Stimulated activated CD8-positive, alpha-beta memory T cell treated with anti-CD3 and anti-CD28 coated beads, Interleukin-7, amount 100 ng/mL, for 24 hours (primary cell): Measurements from ENCODE around the gene MAPK14.

Experiments
- DNase-seq: peaks from one replicate; pipeline ENCODE4 v3.0.0-alpha.2; 2020; ENCODE audit warnings: low read depth

MAPK14 gene

GRCh38 chr6:36038120-36038876 is 10.7 kb downstream of the MAPK14 start:
- DNase-seq, result no peak

DNA sequence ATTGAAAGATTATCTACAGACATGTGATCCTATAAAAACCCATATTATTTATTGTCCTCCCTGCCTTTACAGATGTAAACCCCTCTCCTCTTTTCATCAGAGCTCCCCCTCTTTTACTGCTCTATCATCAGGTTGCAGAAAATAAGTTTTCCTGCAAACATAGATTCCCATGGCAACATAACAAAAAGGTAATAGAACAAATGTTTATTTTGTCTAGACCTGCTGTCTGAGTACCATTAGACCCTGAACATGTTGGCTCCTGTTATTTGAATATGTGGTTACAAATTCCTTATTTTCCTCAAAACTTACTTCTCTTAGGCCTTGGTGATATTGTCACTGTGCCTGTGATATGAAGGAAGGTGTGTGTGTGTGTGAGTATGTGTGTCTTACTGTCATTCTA is 11.5 kb downstream of the MAPK14 start:
- DNase-seq, result no peak

GRCh38 chr6:36040958-36041357 is 13.3 kb downstream of the MAPK14 start:
- DNase-seq, result no peak

GRCh38 chr6:36042618-36043260 is 15.1 kb downstream of the MAPK14 start:
- no peak for DNase-seq

DNA sequence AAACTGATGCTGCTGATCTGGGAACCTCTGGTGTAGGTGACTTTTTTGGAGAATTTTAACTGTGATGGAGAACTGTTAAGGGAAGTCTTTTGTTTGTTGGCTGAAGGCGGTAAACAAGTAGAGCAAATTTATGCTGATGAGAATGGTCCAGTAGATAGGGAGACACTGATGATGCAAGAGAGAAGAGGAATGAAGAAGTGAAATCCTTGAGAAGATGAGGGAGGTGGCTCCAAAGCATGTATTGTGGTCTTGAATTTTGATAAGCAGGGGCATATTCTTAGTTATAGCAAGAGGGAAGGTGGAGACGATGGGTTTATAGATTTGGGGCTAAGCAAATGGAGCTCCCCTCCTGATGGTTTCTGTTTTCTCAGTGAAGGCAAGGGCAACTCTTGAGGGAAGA is 22.0 kb downstream of the MAPK14 start:
- DNase-seq, result no peak

DNA sequence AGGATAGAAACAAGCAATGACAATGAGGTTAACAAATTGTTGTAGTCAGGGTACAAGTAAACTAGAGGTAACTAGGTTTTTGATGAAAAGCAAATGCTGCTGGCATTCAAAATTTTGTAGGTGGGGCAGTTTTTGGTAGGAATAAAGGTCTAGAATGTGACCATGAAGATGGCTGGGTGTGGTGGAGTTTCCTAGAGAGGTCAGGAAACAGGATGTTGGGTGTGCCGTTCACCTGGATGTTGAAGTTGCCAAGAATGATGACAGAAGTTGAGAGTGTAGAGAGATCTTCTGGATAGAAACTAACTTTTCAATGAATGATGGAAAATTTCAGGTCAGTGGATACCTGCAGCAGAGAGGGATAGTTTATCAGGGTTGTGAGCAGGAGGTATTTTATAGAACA is 22.7 kb downstream of the MAPK14 start:
- DNase-seq, result no peak

DNA sequence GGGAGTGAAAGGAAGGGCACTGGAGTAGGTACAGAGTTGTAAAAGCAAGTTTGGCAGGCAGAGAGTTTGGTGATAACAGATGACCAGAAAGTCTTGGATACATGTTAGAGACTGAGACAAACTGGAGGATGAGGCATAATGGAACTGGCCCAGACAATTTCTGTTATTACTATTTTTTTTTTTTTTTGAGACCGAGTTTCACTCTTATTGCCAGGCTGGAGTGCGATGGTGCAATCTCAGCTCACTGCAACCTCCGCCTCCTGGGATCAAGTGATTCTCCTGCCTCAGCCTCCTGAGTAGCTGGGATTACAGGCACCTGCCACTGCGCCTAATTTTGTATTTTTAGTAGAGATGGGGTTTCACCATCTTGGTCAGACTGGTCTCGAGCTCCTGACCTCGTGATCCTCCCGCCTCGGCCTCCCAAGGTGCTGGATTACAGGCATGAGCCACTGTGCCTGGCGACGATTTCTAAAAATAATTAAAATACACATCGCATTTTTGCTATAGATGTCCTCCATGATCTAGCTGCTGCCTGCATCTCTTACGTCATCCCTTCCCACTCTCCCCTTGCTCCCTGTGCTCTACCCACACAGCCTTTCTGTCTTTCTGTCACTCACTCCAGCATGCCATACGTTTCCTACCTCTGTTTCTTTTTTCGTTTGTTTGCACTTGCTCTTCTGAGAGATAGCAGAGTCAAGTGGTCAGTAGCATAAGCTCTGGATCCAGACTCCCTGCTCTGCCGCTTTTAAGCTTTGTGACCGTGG is 23.5 kb downstream of the MAPK14 start:
- DNase-seq, result no peak

- no peak for DNase-seq
Measured at GRCh38 chr6:36052097-36052496, 24.5 kb downstream of the MAPK14 start.

DNA sequence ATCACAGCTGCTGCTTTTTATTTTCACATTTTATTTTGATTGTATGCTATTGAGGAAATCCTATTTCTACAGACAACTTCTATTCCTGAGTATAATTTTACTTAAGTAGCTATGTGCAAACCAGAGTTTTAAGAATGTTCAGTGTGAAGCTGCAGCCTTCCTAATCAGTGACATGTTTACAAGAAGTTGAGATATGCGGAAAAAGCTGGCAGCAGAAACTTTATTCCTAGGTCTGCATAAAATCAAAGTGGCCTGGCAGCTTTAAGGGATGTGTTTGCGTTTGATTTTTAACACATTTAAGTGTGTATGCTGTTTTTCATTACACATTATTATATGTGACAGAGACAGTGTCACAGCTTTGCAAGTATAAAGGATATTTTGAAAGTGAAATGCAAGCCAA is 26.3 kb downstream of the MAPK14 start:
- DNase-seq, result no peak

DNA sequence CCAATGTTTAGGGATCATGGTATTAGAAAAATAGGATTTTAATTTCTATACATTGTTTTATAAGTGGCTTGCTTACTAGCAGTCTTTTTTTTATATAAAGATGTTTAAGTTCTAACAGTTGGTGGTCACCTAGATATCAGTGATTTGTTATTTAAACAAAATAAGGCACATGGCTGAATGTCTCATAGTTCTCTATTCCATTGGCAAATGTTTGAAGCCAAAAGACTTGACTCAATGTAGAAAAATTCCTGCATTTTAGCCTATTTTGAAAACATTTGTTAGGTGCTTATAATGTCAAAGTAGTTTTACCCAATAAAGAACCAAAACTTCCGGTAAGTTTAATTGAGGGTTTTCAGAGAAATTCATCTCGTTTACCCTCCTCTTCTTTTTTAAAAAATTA is 26.8 kb downstream of the MAPK14 start:
- DNase-seq, result no peak

DNA sequence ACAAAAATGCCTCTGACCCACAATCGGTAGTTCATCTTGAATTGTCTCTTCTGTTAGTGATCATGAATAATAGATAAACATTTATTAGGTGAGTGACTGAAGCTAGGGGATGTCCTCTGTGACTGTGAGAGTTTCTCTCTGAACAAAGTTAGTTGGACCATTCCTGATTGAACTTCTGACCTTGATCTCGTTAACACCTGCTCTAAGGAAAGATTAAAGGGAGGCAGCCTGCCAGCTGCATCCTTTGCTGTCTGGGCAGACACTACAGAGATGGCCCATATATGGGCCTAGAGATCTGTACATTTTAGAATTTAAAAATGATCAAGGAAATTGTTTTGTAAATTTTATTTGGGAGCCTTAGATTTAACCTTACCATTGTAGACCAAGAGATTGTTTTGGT is 27.3 kb downstream of the MAPK14 start:
- no peak for DNase-seq

DNA sequence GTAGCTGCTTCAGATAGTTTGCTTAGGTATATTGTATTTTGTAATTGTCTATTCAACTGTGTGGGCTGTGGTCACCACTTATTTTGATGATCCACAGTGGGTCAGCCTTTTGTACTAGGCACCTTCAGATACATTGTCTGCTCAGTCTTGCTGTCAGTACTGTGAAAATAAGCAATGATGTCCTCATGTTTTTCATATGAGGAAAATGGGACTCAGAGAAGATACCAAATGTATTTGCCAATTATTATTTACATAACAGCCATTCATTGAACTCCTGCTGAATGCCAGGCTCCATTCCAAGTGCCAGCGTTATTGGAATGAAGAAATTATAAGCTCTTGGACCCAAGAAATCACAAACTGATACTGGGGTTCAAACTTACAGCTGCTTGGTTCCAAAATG is 28.6 kb downstream of the MAPK14 start:
- no peak for DNase-seq

- no peak for DNase-seq
Measured at GRCh38 chr6:36061236-36061635, 33.6 kb downstream of the MAPK14 start.

GRCh38 chr6:36062247-36062646 is 34.6 kb downstream of the MAPK14 start:
- DNase-seq, result no peak

DNA sequence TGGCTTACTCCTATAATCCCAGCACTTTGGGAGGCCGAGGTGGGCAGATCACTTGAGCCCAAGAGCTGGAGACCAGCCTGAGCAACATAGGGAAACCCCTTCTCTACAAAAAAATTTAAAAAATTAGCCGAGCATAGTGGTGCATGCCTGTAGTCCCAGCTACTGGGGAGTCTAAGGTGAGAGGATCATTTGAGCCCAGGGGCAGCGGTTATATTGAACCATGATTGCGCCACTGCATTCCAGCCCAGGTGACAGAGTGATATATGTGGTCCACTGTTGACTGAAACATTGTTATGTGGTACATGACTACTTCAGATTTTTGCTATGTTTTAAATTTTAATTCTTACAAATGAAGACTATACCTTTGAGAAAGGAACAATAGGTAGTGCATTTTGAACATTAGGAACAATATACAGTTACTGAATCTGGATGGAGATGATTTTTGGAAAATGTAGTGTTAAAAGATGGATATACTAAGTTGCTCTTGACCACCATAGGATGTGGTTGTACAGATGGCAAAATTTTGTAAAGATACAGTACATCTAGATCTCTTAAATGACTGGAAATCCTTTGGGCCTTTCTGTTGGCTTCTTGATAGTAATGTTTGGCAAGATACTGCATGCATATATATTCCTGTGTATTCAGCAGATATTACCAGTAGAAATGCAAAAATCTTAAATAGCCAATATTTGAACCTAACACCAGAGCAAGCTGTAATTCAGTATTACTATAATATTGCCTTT is 35.9 kb downstream of the MAPK14 start:
- DNase-seq, result no peak

DNA sequence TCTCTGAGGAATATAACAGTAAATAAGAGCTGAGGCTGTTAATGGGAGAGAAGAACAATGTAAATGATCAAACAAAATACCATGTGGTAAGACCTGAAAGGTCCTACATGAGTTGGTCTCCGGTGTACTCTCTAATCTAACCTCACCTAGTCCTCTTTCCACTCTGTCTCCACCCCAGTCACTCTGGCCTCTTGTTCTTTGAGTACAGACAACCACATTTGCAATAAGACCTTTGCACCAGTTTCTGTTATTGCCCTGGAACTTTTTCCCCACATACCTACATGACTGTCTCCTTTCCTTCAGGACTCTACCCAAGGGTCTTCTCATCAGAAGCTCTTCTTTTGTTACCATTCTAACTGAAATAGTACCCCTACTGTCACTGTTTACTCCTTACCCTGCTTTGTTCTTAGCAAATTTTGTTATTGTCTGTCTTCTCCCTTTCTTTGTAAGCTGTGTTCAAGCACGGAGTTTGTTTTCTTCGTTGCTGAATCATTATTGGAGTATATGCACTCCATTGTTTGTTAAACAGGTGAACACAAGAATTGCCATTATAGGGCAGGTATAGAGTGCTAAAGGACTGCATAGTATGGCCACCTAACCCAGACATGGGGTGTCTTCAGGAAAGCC is 37.3 kb downstream of the MAPK14 start:
- no peak for DNase-seq

- DNase-seq, result no peak
Measured at GRCh38 chr6:36065916-36066315, 38.3 kb downstream of the MAPK14 start.

DNA sequence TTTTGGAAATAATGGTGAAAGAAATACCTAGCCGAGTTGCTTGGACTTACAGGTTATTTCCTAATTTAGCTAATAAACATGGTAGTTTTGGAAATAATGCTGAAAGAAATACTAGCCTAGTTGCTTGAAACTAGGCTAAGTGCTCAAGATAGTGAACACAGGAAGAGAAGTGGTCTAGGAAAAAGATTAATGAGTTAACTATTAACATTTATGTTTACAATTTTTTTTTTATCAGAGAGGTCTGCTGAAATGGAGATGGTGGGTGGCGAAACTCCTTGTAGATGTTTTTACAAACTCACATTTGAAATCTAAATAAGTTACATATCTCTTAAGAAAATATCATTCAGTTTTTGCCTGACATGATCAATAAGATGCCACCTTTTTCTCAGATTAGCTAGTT is 39.2 kb downstream of the MAPK14 start:
- no peak for DNase-seq

- DNase-seq, result no peak
Measured at GRCh38 chr6:36067374-36068011, 39.9 kb downstream of the MAPK14 start.

DNA sequence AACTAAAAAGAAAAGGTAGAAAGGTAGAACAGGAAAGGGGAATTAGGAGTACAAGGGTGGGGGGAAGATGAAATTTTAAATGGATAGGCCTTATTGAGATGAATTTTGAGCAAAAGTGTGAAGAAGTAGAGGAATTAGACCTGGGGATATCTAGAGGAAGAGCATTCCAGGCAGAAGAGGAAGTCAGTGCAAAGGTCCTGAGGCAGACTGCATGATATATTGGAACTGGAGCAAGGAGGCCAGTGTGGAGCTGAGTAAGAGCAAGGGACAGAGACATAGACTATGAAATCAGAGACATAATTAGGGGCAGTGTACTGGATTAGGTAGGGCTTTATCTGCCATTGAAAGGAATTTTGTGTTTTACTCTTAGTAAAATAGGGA is 40.4 kb downstream of the MAPK14 start:
- no peak for DNase-seq

DNA sequence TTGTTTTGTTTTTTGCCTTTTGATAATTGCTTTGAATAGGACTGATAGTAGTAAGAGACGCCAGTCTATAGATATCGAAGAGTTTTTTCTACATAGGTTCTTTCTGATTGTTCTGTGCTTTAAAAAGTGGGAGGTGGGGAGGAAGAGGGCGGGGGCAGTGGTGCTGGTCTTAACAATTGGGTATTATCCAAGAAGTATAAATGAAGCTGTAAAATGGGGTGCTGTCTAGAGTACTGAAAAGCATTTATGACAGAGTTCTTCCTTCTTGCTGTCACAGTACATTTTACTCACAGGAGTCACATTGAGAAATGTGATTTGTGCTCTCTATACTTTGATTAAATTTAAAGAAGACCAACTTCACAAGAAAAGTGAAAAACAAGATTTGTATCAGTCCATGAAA is 41.0 kb downstream of the MAPK14 start:
- no peak for DNase-seq

GRCh38 chr6:36069573-36069972 is 42.0 kb downstream of the MAPK14 start:
- DNase-seq, result no peak
